HG03354 (cell line): Measurements from ENCODE around the gene CDC7.

Source experiments
- ATAC-seq: cut with Tn5 transposase; IDR thresholded peaks from one replicate; pipeline ENCODE4 v1.9.1; 2021; ENCODE audit warnings: mild to moderate bottlenecking; ENCODE audit not compliant: unreplicated experiment, poor library complexity, severe bottlenecking

Gene CDC7

DNA sequence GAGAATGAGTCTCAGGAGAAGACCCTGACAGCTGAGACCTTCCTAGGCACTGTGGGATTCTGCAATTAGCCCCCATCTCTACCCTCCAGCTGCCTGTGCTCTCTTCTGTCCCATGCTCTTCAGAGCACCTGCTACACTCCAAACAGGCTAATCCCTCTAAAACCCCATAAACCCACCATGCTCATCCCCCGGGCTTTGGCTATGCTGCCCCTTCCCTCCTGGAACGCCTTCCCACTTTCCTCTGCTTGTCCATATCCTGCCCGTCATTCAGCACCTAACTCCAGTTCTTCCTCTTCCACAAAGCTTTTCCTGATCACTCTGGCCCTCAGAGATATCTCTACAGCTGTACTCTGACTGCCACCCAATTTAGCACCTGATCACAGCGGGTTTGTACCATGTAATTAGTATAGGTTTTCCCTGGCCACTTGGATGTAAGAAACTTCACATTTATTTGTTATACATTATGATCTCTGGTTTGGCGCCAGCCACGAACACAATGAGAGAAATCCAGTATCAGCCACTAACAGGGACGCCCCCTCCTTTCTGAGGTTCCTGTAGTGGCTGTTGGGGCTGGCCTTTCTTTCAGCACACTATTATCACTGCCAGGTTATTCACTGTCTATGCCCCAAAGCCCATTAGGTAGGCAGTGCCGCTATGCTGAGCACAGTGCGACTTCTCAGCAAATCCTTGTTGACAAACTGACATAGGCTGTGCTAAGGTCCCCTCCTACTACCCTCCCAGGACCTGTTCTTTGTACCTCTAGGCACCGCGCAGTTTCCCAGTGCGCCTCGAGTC lies 45.1 kb downstream of the CDC7 start:
- ATAC-seq = no peak

DNA sequence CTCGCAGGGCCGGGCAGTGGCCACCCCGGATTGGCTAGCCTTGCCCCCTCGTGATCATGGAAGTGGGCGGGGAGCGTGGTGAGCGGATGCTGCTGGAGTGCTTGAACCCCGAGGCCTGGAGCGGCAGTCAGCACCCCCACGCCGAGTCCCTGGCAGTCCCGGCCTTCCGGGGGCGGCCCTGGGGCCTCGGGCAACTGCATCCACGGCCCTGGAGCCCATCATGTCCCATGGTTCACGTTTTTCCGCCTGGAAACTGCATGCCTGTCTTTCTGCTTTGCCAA lies 45.6 kb downstream of the CDC7 start:
- no peak for ATAC-seq

DNA sequence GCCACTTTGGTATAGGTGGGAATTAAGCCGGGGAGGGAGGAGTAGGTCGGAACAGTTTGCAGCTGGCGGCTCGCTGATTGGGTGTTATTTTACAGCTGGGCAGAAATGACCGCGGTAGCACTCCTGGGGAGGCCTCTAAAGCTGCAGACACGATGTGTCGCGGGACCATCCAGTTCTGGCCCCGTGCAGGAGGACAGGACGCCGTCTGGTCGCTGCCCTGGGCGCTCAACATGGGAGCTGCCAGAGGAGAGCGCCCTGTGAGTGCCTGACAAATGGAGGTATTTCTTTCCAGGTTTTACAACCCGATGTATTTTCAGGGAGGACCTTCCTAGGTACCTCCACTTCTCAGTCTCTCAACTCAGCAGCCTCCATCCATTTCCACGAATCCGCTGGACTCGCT lies 46.2 kb downstream of the CDC7 start:
- ATAC-seq = no peak

DNA sequence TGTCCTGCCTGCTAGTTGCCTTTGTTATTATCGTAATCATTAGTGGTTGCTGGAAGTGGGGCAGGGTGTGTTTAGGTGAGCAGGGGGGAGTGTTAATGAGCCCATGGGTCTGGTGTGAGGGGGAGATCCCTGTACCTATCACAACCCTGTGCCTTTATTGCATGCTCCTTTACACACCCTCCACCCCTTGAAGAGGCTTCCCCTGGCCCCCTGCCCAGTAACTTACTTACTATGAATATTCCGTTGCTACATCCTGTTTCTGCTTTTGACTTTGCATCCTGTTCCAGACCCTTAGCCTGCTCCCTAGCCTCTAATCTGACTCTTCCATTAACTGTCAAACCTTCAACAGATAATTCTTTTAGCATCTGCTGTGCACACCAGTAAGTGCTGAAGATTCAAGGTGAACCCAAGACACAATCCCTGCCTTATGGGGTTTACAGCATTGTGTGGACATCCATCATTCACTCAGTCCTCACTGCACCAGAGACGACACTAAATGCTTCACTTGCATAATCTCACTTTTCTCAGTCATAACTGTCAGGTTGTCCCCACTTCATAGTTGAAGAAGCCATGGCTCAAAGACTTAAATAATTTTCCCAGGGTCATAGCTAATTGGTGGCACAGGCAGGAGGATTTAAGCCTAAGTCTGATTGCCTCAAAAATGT lies 47.9 kb downstream of the CDC7 start:
- ATAC-seq = no peak

DNA sequence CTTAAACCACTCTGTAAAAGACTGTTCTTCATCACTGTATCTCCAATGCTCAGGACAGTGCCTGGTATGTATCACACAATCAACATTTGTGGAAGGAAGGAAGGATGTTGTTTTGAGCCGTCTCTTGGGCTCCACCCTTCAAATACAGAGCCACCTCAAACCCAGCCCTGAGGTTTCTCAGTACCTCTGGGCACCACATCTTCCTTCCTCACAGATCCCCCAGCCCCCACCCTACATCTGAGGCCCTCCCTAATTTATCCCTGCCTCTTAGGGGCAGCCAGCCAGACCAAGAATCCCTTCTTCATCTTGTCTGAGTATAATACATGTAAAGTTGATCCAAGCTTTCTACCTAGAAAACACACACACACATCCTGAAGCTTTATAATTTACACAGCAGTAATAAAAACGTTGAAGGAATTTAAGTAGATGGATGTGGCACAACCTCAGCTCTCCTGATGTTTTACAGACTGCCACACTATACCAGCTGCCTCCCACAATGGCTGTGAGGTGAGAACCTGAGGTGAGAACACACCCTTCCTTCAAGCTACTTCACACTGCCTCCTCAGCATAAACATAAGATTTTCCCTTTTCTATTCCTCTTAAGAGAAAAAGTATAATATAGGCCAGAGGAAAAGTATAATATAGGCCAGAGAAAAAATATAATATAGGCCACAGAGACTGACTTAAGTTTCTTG lies 48.5 kb downstream of the CDC7 start:
- no peak for ATAC-seq

DNA sequence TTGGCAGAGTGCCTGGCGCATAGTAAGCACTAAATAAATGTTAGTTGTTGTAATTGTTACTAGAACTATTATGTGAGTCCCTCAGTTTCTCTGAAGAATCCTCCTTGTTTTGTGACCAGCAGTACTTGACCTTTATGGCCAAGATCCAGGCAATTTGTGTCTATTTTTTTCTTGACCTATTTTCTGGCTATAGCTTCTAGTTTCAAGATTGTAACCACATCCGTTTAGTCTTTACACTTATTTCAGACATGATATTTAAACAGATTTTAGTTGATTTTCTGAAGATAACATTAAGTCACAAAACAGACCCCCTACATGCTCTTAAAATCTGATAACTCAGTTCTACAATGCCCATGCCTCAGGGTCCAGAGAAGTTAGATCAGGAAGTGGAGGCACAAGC lies 50.3 kb downstream of the CDC7 start:
- ATAC-seq = no peak

DNA sequence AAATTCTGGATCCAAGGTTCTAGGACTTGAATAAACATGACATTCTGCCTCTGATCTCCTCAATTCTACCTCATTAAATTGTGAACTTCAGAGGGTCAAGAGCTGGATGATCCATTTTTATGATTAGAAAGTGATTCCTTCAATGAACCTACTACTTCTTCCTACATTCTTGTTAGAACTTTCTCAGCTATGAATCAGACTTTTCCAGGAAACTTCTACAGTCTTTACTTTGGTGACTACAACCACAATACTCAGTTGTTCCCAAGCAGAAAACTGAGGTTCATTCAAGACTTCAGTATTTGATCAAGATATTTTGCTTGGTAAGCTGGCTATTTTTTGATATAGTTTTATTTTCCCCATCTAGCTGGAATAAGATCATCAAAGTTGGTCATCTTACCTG lies 51.4 kb downstream of the CDC7 start:
- no peak for ATAC-seq

DNA sequence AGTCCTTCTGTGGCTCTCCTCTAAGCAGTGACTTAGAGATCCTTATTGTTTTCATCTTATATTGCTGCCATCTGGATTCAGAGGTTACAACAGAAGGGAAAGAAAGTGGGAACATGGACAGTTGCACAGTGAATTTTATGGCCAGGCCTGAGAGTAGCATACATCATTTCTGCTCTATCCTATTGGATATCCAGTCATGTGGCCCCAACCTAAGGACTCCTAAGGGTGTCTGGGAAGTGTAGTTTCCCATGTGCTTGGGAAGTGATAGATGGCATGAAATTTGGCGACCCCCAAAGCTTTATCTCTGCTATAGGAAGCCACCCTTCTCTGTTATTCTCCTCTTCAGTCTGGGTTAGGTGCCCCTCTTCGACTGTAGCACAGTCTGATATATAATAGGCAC lies 51.9 kb downstream of the CDC7 start:
- ATAC-seq = no peak

DNA sequence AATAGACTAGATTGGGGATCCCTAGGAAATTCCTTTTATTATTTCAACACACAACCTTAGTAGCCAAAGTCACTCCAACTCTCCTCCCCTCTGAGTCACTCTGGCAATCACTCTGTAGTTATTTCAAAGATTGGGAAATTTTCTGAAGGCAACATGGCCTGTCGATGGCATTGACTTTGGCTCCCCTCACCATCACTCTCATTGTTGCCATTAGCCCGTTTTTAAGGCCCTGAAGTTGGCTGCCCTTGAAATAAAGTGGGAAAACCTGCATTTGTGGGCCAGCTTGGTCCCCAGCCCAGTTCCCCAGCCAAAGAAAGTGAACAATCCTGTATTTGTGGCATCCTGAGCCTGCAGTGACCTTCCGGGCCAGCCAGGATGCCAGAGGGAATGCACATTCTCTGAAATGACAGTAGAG lies 52.5 kb downstream of the CDC7 start:
- no peak for ATAC-seq

DNA sequence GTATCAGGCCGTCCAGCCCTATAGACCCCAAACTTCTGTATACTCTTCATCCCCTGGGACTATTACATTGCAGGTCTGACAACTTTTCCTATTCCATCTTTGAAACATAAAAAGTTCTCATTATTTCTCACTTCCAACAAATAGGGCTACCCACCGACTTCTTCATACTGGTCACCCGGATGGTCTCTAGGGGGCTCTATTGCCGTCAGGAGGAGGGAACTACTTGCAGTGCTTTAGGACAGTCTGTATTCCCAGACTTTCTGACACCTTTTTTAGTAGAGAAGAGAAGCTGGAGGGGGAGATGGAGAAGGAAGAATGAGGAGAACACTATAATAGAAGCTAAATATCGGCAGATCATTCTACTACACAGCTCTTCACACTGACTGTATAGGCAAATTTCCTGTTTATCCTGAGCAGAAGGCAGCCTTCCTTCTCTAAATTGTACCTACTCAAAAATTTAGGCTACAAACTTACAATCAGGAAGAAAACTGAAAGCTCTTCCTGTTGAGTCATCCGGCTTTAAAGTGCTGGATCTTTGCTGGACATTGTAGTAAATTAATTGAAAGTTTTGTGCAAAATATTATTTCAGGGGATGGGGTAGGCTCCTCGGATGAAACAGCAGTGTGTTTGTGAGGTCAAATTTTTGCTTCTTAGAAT lies 54.6 kb downstream of the CDC7 start:
- no peak for ATAC-seq

DNA sequence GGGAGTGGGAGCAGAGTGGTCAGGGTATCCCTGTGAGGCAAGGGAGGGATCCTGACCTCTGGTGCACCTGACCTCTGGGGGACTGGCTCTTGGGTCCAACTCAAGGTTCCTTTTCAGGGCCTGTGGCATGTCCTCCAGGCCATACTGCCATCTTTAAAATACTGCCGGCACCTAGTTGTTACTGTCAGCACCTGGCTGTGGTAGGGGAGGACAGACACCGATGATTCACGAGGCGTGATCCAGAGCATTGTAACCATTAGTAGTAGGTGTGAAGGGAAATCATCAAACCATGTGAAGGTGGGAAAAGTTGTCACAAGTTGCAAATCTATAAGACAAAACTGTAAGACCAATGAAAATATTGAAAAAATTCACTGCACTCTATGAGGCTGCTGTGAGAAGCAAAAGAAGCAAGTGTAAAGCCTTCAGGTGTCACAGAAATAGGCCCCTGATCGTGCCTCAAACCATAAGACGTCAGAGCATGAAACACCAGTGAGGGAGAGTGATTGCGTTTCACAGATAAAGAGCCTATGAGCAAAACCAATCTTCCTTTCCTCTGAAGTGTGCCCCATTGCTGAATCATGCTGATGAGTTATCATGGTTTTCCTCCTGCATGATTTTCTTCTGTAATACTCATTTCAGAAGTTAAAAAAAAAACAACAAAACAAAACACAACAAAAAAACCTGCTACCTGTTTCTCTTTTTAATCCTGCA lies 55.3 kb downstream of the CDC7 start:
- no peak for ATAC-seq

DNA sequence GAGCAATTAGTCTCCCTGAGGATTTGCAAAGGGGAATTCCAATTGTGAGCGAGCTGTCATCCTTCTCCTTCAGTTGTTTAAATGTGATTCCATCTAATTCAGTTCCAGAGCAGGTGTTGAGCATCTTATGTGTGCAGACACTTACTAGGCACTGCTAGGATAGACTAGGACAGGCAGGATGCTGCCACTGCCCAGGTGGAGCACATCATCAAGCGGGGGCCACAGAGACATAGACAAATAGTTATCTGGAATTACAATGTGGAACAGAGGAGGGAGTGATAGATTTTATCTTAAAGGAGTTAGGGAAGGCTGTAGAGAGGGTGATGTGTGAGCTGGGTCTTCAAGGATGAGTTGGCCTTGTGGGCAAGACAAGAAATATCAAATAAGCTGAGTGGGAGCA lies 55.9 kb downstream of the CDC7 start:
- no peak for ATAC-seq

DNA sequence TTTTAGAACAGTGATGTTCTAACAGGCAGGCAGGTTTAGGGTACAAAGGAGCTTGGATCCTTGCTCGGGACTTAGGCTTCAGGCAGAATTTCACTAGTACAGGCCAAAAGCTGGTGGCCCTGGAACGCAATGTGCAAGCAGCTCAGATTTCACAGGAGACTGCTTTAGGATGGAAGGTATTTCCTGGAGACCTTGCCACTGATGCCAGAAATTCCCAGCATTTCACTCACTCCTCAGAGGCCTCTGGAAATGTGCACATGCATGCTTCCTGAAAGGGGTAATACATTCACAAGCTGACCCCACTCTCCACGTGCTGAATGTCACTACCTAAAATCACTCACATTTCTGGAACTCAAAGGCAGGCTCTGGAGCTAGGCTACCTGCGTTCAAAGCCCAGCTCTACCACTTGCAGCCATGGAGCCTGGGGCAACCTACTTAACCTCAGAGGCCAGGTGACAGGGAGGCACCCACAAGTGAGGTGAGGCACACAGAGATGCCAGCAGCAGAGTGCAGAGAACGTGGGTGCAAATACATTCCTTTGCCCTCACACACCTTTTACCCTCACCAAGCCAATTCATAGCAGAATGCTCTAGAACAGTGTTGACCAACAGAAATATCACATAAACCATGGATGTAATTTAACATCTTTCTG lies 56.5 kb downstream of the CDC7 start:
- no peak for ATAC-seq

DNA sequence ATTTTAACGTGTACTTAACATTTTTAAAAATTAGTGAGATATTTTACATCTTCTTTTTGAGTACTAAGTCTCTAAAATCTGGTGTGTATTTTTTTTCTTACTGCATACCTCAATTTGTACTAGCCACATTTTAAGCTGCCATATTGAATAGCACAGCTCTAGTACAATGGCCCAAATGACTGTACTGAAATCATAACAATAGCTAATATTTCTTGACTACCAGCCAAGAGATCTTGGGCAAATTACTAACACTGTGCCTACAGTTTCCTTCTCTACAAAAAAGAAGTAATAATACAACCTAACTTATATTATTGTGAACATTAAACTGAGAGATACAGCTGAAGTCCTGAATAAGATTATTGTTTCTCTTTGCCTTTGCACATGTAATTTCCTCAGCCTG lies 57.2 kb downstream of the CDC7 start:
- no peak for ATAC-seq

DNA sequence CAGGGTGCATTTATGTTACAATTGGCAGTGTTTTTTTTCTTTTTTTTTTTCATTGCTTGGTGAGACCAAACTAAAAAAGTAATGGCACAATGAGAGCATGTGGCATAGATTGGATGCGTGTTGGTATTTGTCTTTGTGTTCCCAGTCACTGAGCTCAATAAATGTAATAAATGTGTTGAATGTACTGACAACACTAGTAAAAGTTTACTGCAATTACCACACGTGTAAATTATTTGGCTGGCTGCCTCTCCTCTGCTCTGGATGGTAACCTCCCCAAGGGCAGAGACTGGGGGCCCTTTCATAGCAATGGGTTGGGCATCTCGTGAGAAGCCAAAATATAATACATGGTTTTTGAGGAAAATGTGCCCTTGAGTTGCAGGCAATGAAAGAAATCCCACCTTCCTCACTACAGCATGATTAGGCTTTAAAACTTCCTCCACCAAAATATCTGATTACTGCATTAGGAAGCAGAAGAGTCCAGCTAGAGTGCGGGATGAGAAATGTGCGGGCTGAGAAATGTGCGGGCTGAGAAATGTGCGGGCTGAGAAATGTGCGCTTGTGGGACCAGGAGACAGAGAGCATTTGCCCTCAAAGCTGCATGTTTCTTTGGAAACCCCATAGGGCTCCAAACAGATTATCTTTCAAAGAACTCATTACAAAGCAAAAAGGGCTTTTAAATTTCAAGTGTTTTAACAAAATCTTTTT lies 58.5 kb downstream of the CDC7 start:
- no peak for ATAC-seq

DNA sequence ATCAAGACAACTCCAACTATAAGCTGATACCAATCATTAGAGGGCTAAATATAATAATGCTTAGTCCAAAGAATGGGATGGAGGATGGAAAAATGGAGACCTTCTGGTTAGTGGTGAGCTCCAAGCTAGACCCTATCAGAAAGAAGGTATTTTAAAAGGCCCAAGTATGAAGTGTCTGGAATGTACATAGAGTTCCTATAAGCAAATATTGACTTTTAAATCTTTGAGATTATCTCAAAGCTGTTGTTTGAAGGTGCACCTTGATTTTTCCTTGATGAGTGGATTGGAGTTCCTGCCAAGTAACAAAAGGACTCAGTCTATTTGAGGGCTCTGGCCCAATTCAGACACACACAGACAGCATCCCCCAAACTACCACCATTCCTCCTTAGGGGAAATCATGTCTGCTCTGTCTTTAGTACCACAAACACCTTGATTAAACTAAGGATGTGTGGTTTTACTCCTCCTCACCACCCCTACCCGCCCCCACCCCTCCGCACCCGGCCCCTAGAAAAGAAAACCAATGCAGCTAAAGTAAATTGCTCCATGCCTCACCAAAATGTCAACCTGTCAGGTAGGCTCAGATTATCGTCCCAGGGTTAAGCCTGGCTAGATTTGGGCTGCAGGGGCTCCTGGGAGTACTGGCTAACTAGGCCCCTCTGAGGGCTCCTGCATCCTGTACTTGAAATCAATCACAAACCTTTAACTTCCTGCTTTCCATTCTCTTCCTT lies 59.4 kb downstream of the CDC7 start:
- no peak for ATAC-seq

DNA sequence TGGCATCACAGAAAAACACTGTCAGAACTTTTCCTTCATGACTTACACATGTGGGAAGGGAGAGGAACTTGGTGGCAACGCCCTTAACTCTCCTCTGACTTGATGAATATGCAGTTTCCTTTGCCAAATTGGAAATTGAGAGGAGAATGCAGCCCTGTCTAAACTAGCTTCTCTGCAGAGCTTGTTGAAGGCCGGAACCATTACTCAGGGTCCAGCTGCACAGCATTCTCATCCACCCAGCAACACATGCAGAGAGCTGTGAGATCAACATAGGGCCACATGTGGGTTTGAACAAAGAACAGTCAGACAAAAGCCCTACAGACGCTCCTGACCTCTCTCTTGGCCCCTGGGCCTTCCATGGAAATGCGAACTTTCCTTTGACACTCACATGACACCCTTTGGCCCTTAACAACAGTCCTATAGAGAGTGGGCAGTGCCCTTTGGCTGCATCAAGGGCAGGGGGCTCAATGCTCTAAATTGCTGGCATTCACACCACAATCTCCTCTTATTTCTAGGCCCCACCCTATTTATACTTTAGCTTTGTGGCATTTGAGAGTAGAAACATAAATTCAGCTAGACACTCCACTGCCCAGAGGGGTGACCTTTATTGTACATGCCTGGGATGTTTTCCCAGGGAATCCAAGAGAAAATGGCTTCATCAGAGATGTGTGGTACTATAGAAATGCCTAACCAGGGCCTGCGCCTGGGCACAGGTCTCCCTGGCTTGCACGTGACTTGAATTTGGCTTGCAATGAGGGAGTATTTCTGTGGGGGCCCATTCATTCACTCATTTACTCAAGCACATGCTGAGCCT lies 64.4 kb downstream of the CDC7 start:
- ATAC-seq = no peak

DNA sequence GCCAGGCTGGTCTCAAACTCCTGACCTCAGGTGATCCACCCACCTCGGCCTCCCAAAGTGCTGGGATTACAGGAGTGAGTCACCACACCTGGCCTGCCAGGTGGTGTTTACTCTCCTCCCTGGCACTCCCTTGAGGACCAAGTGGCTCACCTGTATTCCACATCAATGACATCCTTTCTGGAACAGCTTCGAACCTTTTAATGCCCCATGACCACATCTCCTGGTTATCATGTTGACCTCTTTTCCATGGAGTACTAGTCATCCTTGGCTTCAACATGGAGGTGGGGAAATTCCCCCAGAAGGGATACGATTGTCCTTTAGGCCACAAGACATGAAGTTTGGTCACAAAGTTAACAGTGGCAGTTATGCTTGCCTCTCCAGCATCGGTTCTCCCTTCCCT lies 66.9 kb downstream of the CDC7 start:
- no peak for ATAC-seq
